Activated CD8-positive, alpha-beta memory T cell treated with anti-CD3 and anti-CD28 coated beads for 4 hours (primary cell): ENCODE measurements around the gene POLA1.

Experiments used
- DNase-seq, 2 donors: peaks; one replicate each; pipeline ENCODE4 v3.0.0-alpha.2; 2020; ENCODE audit warnings: low read depth in 2 of 2

Gene POLA1

DNA sequence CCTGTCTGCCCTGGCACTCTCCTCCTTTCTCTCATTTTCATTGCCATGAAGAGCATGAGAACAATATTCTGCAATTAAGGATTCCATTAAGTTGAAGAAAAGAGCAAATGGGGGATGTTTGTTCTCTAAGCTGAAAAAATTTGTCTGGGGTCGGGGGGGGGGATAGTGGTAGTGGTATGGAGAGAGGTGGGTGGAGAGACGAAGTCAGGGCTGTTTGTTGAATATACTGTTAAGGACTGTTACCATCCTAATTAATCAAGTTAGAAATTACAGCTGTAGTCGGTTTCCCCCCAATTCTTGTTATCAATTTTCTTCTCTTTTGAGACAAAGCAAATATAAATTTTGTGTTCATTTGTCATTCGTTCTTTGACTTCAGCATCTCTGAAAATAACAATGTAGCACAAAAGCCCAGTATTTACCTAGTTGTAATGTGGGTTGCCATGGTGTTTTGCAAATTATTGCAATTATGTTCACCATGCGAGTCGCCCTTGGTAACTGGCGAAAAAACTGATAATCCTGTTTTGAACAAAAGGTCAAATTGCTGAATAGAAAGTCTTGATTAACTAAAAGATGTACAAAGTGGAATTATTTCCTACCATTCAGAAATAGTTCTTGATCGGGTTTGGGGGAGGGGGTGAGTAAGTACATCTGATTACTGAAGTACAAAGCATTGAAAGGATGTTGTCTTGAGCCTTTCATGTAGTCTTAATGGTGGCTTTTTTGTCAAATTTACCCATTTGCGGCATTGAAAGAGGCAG lies 183.0 kb downstream of the POLA1 start:
- DNase-seq, result no peak

DNA sequence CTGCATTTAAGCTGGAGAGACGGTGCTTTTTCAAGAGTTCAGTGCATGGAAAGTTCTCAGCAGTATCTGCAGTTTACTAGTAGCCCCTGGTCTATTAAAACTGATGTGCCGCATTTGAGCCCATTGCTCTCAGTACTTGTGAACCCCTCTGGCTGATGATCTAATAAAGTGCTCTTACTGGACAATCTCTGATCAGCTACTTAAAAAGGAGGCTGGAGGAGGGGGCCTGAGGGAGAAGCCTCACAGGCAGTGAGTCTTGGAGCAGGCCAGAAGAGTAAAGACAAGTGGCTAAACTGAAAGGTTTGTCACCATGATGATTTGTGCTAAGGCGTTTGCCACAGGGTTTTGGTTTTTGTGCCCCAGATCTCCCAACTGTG lies 183.6 kb downstream of the POLA1 start:
- DNase-seq, result no peak

DNA sequence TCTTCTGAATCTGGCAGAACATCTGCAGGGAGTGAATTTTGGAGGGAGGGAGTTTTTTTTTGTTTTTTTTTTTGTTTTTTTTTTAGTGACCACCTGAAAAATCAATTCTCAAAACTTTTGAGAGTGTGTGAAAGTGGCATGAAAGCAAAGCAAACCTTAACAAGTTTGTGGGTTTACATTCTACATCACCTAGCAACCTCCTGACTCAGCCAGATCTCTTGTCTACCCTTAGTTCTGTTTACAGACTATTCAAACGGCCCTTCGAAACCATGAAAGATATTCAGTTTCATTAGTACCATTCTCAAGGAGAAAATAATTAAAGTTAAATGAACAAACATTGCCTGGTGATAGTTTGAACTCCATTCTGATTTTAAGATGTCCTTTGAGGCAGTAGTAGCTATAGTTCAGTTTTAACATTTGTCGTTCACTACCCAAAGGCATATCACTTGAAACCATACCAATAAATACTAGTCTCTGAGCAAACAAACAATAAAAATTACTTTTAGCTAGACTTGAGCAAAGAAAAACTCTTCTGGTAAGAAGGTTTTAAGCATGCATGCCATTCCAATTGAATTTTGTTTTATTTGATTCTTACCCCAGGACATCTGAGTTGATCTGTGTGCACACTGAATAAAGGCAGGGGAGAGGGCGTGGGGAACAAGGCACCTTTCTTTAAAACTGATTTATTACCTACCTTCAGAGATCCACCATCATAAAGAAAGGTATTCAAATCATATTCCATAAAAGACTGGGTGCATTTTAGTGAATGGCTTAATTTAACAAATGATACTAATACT lies 184.3 kb downstream of the POLA1 start:
- no peak for DNase-seq

DNA sequence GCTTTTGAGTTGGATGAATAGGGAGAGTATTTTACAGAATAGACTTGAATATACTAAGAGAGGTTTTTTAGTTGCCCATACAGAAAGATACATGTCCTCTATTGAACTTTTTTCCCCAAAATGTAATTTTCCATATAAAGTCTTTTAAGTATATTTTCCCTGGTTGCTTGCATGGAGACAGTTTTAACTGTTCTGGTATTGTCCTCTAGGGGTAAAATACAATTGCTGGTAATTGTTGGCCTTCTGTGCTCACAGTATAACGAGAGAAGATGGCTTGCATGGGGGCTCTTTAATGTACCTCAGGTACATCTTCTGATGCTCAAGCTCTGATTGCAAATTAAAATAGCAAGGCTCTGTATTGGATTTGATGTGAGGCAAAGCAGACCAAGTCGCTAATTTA lies 186.0 kb downstream of the POLA1 start:
- DNase-seq, result no peak

DNA sequence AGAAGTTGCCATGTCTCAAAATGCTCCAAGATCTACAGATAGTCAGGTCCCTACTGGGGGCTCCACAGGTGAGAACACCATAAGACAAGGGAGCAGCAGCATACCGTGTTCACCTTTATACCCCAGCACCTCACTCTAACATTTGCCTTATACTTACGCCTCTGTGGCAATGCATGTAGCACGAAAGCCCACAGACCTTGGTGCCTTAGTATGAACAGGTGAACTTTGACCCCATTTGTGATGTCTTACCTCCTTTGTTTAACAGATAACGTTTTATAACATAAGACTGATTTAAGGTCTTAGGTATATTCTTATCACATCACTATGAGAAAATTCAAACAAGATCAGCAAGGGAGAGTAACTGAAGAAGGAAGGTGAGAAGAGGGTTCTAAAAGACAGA lies 193.2 kb downstream of the POLA1 start:
- DNase-seq, result no peak

DNA sequence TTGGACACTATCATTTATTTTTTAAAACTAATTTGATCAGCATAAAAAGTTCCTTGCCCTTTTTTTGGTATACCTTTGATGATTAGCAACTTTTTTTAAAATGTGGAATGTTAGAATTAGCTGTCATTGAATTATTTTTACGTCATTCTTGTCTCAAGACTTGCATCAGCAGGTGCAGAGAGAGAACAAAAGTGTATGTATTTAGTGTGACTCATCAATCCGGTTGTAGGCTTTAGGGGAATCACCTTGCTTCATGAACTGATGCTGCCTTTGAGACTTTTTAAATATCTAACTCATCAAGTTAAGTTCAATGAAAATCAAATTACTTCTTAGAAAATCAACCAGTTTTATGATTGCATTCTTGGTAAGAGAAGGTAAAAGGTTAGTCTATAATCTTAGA lies 197.0 kb downstream of the POLA1 start:
- DNase-seq, result no peak

DNA sequence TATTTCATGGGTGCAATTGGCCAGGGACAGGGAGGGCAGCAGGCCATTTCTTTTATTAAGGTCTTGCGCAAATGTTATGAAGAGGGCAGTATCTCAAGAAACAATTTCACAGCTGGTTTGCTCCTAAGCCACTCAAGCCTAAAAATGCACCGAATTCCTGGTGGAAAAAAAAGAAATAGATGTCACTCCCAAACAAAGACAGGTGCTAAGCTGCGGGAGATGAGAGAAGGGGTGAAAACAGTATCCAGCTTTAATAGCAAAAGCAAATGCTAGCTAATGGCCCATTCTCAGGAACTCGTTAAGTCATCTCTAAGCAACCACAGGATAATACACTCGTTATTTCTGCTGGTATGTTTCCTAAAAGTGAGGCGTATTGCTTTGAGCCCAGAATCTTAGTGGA lies 205.7 kb downstream of the POLA1 start:
- DNase-seq, result no peak

DNA sequence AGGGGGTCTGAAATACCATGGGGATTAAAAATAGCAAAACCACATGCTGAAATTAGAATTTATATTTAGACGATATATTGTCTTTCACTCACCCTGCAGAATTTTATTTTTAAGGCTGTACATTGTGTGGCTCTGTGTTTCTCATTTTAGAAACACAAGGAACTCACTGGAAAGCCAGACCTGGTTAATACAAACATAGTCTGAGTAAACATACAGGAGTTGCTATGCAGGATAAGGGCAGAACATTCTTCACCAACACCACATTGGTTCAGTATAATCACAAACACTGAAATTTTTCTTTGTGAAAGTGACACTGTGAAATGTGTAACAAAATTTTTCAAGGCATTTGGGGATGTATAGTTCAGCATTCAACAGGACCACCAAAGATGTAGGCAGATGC lies 206.5 kb downstream of the POLA1 start:
- DNase-seq, result no peak

DNA sequence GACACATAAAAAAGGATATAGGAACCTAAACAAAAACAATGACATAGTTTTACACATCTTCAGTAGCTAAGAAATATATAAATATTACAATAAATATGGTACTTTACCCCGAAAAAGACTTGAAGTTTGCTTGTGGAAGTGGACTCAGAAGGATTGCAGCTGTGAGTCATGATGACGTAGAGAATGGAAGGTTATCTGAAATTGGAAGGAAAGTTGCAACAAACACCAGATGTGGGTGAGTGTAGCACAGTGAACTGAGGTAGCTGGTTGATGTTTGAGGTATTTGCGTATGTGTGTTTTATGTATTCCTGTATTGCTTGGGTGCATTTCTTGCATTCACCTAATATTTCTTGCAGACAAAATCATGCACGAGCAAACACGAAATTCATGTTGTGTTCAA lies 209.1 kb downstream of the POLA1 start:
- no peak for DNase-seq

DNA sequence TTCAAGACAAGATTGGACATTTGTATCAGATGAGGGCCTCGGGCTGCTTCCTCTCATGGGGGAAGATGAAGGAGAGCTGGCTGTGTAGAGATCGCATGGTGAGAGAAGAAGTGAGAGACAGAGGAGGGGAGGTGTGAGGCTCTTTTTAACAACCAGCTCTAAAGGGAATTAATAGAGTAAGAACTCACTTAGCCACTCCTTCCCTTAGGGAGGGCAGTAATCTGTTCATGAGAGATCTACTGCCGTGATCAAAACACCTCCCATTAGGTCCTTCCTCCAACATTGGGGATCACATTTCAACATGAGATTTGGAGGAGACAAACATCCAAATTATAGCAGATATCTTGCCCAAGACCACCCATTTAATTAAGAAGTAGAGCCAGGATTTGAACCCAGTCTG lies 225.0 kb downstream of the POLA1 start:
- DNase-seq, result no peak

DNA sequence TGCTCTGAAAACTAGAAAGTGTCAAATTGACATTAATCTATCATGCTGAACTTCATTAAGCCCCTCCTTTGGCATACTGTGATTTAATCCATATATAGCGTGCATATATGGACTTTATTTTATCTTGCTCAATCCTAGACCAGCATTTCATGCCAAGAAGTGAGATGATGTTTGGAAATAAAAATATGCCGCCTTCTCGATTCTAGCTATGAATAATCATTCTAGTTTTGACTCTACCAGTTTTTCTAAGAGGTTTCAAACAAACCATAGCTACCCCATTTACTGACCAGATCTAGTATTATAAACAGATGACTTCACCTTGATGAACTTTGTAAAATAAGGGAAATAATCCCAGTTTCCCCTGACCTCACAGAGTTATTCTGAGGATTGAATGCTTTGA lies 227.1 kb downstream of the POLA1 start:
- no peak for DNase-seq

DNA sequence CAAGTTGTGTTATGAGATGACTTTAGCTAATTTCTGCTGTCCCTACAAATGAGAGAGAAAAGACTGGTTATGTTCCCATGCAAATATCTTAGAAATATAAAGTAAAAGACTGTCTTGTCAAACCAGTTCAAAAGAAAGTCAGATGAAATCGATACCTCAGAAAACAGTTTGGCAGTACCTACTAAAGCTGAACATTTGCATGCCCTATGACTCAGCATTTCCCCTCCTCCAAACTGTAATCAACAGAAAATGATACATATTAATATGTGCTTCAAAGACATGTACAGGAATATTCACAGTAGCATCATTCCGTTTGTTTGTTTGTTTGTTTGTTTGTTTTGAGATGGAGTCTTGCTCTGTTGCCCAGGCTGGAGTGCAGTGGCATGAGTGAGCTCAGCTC lies 231.7 kb downstream of the POLA1 start:
- DNase-seq, result no peak

DNA sequence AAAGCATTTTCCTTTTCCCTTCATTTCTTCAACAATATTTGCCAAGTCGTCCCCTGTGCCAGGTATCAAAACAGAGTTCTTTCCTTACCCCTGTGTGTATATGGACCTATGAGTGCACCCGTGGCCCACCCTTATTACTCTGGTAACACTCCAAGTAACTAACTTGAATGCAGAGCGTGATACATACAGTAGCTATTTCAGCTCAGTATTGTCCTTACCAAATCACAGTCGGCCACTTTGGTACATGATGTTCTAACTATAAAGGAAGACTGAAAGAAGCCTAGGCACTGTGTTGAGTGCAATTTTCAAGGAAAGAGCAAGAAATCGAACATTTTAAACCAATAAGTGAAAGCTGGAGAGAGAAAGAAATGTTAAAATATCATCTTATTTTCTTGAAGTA lies 233.7 kb downstream of the POLA1 start:
- no peak for DNase-seq

DNA sequence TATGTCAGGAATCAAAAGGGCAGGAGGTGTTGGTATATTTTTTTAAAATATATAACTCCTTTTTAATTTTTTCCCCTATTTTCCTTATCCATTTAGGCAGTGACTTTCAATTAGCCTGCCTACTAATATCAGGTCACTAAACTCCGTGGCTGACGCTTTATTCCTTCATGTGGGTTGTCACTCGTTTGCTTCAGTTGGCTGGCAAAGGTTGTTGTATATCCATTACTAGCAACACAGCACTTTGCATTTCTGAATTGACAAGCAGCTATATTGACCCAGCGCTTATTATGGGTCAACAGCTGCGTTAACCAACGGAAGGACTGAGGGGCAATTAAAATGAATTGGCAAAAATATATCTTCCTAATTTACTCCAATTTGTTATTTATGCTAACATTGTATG lies 234.4 kb downstream of the POLA1 start:
- no peak for DNase-seq

DNA sequence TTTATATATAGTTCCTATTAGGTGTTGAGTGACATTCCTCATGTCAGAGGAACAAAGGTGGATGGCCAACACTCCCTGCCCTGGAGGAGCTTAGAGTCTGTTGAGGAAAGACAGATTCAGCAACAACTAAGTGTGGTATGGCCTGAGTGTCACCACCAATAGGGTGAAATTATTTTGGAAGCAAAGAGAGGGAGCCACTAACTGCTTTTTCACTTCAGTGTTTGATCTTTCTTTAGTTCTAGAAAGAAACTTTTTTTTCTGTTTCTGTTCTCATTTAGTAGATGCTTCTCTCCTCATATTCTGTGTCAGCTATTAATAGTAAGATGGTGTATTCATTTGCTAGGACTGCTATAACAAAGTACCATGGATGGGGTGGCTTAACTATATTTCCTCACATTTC lies 240.6 kb downstream of the POLA1 start:
- DNase-seq, result no peak

DNA sequence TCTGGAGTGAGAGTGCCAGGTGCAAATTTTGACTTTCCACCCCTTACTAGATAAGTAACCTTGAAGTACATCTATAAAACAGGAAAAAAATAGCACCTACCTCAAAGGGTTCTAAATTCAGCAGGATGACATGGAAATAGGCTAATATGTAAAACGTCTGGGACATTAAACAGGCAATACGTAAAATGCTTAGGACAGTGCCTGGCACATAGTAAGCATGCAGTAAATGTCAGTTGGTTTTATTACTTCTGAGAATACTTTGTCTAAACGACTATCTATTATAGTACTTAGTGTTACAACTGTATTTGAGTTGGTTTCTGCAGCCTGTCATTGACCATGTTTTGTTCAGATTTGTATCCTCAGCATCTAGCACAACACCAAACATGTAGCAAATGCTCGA lies 251.3 kb downstream of the POLA1 start:
- no peak for DNase-seq

DNA sequence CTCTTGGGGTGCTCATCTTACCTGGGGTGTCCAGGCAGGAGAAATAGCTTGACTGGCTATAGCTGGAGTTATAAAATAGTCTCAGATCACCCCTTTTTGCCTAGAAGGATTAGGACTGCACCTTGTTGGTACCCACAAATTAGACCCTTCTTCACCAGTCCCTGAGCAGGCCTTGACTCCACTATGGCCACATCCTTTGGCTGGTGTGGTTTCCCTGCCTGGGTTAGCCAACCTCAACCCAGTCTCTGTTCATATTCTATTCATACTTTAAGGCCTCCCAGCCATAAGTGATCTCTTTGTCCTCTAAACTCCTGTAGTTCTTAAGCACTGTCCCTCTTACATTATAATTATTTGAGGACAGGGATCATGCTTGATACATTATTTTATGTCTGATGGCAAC lies 252.7 kb downstream of the POLA1 start:
- DNase-seq, result no peak

DNA sequence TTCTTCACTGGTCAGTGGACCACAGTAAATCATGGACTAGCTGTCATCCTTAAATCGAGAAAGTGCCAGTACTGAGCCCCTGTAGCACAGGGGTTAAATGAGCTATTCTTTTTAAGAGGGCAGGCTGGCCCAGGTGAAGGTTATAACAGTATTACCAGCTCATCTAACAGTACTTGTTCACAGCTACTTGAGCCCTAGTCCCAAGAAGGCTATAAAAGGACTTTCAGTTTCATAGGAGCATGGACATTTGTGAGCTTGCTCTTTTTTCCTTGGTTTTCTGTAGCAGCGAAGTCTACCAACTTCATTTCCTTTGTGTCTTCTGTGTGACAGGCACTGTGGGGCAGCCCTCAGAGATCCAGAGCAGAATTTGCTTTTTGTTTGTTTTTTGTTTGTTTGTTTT lies 261.0 kb downstream of the POLA1 start:
- DNase-seq, result no peak

DNA sequence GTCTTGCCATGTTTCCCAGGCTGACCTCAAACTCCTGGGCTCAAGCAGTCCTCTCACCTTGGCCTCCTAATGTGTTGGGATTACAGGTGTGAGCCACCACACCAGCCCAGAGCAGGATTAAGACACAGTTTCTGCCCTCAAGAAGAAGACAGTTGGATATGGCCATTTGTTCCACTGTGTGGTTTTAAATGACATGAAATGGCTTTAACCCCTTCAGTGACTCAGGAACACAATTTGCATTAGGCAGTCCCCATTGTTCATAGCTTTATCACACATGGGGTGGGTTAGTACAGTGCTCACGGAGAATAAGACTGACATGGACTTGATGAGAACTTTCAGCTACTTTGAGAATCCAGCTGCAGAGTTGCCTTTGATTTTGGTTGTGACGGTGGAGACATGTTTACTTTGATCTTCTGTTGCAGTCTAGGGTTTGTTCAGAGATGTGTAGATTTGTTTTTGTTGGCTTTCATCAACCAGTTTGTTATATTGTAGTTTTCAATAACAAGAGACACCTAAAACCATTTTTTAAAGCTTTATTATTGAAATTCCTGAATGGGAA lies 261.7 kb downstream of the POLA1 start:
- no peak for DNase-seq

DNA sequence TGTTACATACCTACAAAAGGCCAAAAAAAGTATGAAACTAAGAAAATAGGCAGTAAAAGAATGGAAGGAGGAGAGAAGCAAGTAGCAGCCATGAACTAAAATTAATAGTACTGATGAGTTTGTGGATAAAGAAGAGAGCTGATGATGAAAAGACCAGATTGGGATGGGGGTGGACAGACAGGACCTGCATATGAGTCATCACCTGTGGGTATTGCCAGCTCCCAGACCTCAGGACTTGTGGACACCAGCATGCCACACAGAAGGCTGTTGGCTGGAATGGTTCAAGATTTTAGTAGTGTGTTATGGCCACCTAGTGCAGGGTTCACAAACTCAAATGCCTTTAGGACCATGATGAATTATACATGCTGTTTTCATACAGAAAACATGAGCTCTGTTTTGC lies 263.1 kb downstream of the POLA1 start:
- DNase-seq, result no peak

DNA sequence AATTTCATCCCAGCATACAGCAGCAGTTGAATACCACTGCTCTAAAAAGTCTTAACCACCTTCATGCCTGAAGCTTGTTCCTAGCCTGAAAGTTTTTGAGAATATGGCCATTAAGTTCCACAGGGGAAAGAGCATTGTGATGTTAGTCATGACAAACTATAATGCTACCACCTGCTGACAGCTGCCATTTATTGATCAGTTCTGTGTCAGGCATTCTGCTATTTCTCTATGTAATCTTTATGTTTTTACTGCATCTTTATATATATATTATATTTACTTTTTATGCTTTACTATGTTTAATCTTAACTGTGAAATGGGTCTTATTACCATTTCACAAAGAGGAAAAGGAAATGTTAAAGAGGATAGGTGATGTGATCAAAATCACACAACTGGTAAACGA lies 268.1 kb downstream of the POLA1 start:
- no peak for DNase-seq

DNA sequence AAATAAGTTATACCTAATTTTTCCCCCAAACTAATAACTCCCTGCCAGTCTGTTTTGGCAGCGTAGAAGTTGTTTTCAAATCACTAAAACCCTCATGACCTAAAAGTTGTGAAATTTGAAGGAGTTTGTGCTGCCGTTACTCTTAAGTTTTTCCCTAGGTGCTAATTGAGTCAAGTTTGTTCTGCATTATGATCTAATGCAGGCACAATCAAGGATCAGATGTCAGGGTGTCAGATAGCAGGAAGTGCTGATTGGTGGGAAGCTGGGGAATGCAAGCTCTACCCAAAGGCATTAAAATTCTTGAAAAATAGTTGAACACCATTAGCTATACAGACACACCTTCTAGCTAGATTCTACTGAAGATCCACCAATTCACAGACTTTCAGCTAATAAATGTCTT lies 270.1 kb downstream of the POLA1 start:
- DNase-seq, result no peak

DNA sequence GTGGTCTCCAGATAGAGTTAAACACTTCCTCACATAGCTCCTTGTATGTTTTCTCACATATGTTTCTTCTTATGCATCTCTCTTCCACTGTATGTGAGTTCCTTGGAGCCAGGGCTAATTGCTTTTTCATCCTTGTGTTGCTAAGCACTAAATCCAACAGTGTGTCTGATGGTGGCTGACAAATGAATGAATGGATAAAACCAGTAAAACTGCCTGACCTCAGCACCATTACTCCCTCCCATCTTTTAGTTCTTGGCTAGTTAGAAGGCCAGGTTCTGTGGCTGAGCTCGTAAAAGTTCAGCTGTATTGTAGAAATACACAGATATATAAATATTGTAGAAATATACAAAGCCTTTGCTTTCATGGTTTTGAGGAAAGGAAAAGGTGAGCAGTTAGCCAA lies 271.7 kb downstream of the POLA1 start:
- no peak for DNase-seq
